CD4-positive, alpha-beta T cell treated with Interferon alpha-2 for 1 hour (primary cell): Measurements from ENCODE around the gene VAMP5.
"Not testable (repeated sequence)": the region's sequence is repeated elsewhere in the genome, so short reads cannot be mapped to it uniquely, and the experiment has no call there.

ENCODE experiments used
- DNase-seq, 2 donors: peaks; one replicate each; pipeline ENCODE4 v3.0.0-alpha.2; 2020 to 2022

The VAMP5 gene, protein sequence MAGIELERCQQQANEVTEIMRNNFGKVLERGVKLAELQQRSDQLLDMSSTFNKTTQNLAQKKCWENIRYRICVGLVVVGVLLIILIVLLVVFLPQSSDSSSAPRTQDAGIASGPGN

DNA sequence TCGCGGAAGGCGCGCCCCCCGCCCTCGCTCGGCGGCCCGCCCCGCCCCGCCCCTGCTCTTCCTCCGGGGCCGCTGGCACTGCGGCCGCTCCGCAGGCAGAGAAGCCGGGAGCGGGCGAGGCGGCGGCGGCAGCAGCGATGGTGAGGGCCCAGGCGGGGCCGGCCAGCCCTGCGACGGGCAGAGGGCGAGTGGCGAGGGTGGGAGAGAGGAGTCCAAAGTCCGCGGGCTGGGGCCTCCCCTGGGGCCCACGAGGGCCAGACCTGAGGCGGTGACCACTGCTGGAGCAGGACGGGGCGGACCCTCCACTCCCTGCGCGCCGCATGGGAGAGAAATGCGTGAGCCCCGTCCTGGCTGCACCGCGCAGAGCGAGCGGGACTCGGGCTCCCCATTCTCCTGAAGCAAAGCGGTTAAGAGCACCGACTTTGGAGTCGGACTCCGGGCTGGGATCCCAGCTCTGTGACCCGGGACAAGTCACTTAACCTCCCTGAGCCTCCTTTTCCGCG lies at the start of gene VAMP5:
Gene VAMP5, plus strand, starts transcription at position 78 of the 503 bp plus-strand sequence. Its CDS starts 60 bp downstream, at position 138.
- DNase-seq: peak; percentile 38 to 67

DNA sequence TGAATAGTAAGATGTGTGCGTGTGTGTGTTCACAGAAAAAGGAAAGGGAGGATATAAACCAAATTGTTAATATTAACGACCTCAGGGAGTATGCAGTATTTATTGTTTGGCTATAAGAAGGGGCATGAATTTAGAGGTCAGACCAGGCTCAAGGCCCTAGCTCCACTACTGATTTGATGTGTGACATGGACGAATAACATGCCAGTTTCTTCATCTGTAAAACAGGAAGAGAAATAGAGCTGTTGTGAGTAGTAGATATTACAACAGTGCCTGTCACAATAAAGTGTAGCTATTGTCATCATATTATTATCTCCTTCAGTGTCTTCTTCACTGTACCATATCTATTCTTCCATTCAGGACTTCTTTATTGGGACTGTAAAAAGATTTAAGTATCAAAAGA lies 49.4 kb upstream of the VAMP5 start:
- no peak for DNase-seq

DNA sequence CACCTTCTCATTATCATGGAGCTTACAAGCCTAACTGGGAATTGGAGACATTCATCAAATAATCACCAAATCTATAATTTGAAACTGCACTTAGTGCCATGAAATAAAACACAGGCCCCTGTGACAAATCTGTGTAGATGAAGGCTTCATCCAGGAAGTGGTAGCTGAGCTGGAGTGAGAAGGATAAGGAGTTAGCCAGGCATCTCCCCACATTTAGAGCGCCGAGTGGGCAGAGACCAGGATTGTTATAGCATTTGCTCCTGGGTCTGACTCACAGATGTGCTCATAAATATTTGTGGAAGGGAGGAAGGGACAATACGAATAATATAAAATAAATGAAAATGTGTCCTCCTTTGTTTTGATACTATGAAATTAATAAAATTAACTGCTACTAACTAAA lies 47.8 kb upstream of the VAMP5 start:
- DNase-seq: no peak

DNA sequence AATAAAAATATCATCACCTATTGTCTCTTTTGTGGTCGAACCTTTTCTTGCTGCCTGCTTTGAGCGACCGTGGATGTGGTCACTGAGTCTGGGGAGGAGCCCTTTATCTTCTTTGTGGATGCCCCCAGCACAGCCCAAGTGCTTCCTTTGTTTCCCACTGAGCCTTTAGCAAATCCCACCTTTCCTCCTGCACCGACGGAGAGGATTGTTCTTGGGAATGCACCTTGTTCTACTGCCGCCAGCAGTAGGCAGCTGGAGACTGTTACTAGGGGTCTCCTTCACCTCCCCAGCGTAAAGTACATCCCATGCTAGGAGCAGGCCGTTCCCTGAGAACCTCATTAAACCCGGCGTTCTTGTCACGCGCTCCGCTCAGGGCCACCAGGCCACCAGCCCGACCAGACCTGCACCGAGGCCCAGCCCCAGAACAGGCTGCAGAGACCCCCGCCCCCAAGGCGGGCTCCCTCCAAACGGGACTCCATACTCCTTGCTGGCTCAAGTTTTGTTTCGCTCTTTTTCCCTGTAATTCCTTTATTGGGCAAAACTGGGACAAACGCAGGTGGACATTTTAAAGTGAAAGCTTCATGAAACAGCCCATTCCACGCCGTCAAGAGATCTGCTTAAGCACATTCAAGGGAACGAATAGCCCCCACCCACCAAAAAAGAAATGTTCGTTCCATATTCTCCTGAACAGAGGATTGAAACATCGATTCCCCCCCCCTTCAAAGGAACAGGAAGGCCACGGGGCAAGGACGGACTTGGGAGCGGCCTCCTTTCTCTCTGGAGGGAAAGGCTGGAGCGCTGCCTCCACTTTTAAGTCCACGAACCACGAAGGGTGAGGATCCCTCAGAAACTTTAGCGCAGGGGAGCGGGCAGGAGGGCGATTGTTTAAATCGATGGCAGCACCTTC lies 46.4 kb upstream of the VAMP5 start:
- DNase-seq: peak in 1 of 2 donors; percentile 14

DNA sequence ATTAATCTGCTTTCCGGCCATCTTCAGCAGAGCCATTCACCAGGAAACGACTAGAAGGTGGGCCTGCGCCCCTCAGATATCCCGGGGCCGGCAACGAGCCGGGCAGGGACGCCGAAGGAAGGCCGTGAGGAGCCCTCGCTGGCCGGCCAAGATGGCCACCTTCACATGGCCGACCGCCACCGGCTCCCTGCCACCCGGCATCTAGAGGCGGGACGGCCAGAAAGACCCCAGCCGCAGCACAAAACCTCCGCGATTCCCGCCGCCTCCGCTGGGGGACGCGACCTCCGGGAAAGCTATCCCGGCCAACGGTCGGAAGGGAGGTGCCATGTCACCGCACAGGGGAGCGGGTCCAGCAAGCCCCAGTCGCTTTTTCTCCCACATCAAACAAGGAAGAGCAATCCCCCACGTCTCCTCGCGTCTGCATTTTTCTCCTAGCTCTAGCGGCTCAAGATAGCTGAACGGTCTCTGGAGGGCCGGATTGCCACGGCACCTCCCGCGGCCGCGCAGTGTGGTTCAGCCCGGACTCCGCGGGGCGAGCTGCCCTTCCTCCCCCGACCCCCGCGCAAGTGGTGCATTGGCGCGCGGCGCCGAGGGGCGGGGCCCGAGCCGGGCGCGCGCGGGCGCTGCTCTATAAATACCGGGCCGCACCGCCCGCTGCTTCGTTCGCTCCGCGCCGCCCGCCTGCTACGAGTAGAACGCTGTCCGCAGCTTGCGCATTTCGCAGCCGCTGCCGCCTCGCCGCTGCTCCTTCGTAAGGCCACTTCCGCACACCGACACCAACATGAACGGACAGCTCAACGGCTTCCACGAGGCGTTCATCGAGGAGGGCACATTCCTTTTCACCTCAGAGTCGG lies 45.5 kb upstream of the VAMP5 start, which contains the start of gene MAT2A:
Gene MAT2A, plus strand, starts transcription at position 662 of the 854 bp plus-strand sequence. Its CDS starts 120 bp downstream, at position 782.
- peak; percentile 88 to 92 for DNase-seq

DNA sequence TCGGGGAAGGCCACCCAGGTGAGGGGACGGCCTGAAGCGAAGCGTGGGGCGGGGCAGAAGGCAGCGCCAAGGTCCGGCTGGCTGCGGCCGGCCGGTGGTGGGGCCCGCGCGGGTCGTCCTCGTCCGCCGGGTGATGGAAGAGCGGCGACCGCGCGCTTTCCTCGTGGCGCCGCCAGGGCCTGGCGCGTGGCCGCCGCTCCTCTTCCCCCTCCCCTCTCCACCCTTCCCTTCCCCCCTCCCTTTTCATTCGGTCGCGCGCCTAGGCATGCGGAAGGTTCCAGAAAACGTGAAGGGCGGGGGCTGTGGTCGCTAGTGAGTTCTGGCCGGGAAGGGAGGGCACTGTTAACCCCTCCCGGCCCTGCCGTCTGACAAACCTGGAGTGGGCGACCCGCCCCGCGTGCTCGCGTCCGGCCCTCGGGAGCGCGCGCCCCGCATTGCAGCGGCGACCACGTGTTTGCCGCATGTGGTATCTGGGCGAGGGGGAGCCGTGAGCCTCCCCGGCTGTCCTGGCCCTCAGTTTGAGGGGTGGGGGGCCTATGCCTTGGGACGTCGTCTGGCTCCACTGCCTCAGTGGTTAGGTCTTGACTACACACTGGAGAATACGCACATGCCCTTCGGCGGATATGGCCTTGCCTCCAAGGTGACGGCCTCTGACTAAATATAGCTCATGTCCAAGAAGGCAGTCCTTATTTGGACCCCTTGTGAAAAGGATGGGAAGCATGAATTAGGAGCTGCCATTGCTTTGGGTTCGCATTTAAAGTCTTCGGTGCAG lies 44.7 kb upstream of the VAMP5 start:
- DNase-seq: peak; percentile 71 to 80

DNA sequence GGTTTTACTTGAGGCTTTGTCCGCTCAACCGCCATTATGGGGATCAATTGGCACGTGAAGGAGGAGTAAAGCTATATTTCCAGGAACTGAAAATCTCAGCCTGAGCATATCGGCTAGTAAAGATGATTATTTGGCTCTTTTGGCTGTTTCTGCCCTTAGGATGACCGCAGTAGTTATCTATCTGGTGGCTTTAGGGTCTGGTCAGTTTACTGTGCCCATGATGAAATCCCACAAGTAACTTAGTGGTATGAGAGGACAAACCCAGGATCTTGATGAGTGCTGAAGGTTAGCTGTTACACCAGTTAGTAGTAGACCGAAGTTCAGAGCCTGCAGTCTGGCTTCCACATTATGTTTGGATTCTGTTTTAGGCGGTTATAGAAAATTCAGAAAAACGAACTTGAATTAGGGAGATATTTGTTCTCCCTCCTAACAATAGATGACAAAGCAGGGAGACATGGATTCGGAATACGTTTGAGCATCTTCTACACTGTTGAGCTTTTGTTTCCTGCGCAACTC lies 44.0 kb upstream of the VAMP5 start:
- DNase-seq: peak in 1 of 2 donors; percentile 30

DNA sequence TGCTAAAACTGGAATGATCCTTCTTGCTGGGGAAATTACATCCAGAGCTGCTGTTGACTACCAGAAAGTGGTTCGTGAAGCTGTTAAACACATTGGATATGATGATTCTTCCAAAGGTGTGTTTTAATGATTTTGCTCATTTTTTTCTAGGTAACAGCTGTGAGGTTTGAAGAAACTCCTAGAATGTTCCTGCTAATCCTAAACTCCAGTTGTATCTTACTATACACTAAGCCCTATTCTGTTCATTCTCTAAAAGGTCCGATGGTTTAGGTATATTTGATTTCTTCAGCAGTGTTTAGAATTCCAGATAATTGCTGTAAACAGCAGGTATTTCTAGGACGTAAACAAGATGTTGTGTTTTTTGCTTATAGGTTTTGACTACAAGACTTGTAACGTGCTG lies 43.0 kb upstream of the VAMP5 start:
- no peak for DNase-seq

DNA sequence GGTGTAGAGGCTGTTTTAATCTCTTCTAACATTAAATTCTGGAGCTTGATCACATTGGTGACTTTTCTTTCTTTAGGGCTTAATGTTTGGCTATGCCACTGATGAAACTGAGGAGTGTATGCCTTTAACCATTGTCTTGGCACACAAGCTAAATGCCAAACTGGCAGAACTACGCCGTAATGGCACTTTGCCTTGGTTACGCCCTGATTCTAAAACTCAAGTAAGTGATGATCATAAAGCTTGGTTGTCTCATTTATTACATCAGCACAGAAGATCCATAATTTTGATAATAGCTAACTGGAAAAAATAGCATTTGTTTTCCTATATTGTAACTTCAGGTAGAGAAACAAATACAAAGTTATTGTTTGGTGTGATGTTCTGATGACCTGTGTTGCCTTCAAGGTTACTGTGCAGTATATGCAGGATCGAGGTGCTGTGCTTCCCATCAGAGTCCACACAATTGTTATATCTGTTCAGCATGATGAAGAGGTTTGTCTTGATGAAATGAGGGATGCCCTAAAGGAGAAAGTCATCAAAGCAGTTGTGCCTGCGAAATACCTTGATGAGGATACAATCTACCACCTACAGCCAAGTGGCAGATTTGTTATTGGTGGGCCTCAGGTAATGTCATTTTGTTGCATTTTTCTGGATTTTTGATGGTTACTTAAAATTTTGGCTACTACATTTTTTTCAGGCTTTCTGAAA lies 42.3 kb upstream of the VAMP5 start:
- DNase-seq: no peak

DNA sequence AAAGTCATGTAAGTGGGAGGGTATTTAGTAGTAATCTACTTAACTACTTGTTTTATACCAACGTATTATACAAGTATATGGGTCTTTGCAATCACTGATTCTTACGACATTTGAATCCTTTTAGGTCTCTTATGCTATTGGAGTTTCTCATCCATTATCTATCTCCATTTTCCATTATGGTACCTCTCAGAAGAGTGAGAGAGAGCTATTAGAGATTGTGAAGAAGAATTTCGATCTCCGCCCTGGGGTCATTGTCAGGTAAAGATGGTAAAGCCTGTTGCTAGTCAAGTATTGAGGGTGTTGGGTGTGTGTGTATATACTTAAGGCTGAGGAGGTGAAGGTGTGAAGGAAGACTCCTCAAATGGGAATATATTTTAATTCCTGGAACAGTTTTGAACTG lies 41.5 kb upstream of the VAMP5 start:
- no peak for DNase-seq

DNA sequence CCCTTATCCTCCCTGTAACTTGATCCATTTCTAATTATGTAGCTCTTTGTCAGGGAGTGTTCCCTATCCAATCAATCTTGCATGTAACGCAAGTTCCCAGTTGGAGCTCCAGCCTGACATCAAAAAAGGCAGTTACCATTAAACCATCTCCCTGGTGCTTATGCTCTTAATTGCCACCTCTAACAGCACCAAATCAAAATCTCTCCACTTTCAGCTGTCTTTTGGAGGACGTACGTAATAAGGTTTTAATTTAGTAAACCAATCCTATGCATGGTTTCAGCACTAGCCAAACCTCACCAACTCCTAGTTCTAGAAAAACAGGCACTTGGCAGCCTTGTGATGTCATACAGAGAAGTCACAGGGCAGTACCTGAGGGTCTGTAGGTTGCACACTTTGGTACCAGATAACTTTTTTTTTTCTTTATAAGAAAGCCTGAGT lies 40.0 kb upstream of the VAMP5 start:
- DNase-seq: not testable (repeated sequence)

DNA sequence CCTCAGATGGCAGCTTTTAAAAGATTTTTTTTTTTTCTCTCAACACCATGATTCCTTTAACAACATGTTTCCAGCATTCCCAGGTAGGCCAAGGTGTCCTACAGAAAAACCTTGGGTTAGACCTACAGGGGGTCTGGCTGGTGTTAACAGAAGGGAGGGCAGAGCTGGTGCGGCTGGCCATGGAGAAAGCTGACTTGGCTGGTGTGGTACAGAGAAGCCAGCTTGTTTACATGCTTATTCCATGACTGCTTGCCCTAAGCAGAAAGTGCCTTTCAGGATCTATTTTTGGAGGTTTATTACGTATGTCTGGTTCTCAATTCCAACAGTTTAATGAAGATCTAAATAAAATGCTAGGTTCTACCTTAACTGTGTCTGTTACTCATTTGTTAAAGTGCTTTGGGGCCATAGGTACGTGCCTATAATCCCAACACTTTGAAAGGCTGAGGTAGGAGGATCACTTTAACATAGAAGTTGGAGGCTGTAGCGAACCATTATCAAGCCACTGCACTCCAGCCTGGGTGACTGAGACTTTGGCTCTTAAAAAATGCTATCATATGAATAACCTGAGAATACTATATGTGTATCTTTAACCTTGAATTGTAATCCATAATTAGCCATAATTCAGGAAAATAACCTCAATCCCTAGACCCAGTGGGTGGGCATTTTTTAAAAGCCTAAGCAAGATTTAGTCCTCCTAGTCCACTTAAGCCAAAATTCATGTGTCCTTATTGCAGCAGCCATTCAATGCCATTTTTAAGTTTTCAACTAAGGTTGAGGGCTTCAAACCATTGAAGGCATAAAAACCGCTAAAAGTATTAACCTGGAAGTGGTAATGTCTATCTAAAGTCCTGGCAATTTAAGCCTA lies 39.1 kb upstream of the VAMP5 start:
- DNase-seq: not testable (repeated sequence)

DNA sequence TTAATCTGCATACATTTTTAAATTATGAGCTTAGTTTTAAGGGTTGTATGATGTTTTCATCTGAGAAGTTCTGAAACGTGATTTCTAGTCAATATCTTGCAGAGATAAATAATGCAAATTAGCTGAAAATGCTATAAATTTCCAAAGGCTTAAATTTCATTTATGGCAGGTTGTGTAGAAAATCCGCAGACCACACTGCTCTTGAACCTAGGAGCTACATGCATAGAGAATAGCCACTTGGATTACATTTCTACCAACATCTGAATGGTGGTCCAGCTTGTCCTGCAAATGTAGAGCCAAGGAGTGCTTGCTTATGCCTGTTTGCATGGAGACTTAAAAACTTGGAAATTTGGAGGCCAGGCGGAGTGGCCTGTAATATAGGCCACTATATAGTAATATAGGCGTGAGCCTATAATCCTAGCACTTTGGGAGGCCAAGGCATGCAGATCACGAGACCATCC lies 38.4 kb upstream of the VAMP5 start:
- DNase-seq: no peak

DNA sequence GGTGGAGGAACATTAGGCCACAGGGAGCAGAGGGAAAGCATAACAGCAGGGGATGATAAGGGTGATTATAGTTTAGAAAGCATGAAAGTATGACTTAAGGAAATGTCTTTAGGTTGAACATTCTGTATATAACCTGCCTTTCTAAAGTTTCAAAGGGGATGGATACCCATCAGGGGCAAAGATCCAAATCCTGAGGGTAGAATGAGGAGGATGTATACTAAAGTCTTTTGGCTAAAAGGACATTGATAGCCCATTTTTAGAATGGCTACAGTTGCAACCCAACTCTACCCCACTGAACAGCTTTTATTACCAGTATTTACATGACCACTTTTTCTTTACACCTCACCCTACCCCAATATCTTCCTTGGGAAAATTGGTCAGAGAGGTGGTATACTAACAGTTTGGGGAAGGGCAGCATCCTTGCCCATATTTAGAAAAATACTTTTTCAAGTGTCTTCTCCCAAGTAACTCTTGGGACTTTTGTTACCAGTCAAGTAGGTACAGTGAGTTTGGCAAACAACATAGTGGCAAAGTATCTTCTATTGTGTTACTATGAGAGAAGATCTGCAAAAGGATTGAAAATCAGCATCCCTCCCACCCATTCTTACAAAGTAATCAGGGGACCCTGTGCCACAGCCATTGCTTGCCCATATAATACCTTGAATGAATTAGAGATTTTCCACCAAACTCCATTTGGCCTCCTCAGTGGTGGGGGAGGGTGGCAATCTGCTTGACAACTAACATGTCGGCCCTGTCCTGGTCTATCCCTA lies 37.0 kb upstream of the VAMP5 start:
- no peak for DNase-seq

DNA sequence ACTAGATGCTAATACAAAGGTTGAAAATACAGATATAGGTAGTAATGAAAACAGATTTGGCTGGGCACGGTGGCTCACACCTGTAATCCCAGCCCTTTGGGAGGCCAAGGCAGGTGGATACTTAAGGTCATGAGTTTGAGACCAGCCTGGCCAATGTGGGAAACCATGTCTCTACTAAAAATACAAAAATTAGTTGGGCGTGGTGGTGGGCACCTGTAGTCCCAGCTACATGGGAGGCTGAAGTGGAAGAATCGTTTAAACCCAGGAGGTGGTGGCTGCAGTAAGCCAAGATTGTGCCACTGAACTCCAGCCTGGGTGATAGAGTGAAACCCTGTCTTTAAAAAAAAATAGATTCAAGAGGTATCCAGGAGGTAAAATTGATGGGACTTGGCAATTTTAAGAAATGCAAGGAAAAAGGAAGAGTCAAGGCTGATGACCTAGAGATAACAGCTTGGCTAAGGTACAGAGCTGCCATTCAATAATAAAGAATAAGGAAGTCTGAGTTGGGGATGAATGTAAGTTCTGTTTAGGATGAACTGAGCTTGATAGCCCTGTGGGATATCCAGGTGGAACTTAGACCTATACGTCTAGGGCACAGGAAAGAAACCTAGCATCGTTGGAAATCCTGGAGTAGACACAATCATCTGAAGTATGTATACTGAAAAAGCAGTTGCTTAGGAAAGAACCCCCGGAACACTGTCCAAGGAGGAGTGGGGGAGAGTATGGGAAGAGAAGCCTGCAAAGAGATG lies 36.2 kb upstream of the VAMP5 start:
- DNase-seq: no peak

DNA sequence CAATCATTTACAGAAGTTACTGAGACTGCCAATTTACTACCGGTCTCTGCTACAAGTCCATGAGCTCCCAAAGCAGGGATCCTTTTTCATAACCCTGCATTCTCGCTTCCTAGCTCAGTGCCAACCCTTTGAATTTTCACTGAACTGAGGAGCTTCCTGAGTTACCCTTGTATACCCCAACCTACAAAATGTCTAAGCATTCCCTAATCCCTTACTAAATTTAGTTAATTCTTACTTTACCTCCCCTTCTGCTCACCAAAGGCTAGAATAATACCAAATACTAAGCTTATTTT lies 35.7 kb upstream of the VAMP5 start:
- DNase-seq: no peak

DNA sequence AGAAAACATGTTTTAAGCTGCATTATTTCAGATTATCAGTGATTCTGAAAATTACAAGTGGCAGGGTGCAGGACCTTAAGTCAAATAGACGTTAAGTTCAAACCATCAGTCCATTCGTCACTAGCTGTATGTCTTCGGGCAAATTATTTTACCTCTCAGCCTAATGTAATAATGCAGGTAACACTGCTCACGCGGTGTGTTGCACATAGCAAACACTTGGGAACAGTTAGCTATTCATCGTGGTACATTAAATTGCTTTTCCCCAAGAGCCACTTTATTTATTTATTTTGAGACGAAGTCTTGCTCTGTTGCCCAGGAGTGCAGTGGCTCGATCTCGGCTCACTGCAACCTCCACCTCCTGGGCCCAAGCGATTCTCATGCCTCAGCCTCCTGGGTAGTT lies 35.1 kb upstream of the VAMP5 start:
- DNase-seq: no peak

DNA sequence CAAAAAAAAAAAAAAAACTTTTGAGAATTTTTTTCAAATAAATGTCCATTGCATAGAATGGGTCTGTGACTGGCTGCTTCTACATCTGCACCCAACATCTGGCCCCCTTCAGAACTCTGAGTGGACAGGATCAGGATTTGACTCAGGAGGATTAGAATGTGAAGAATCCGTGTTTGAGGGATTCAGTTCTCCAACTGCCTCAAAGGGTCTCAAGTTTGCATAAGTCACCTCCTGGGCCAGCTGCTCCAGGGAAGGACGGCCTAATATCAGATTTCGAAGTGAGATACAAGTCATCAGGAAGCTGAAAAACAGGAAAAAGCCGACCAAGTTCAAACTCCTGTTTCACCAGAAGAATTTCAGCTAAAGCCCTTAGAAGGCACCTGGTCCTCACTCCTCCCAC lies 34.4 kb upstream of the VAMP5 start:
- no peak for DNase-seq

DNA sequence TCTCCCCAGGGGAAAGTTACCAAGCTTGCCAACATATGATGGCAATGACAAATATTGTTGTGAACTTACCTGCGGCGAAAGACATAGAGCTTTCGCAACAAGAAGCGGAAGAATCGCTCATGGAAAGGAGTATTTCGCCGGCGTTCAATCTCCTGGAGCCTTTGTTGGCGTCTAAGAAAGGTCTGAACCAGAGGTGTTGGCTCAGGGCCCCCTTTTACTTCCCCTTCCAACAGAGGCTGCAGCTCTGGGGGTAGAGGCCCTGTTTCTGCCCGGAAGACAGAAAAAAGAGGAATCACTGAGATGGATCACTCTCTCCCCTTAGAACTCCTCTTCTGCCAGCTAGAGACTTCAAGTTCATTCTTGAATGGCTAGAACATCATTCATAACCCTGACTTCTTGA lies 33.7 kb upstream of the VAMP5 start:
- no peak for DNase-seq
